Renal pelvis (tissue), 12 donors: Measurements from ENCODE around the gene KANTR. TPM values are rescaled to one million over a fixed set of nuclear protein-coding genes. Genes with fewer than 3 reads are reported as not detected.

Source experiments
- DNase-seq: peaks from one replicate; pipeline ENCODE4 v3.0.0-alpha.2; 2013
- long read RNA-seq, 16 experiments: transcript quantifications; one replicate each; lab custom pipeline, GENCODE V29; 2026
- polyA plus RNA-seq, 3 donors: library from polyadenylated mRNA; unstranded; fragments of 120-200 nt; gene quantifications; one replicate each; pipeline ENCODE4 v1.2.1, GENCODE V29; 2013; ENCODE audit not compliant: insufficient read length in 3 of 3

Gene KANTR, protein sequence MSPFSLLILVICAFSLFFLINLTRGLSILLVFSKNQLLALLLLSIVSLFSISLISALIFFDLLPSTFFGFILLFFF
- polyA plus RNA-seq, result 10 to 100 TPM in 2 of 3 donors, 1 to 10 TPM in 1; 8.5 to 24.0 (median 20.8) TPM
- long read RNA-seq, donor 1, partial matches to known transcripts, result 7 of 12 reads
- long read RNA-seq, donor 1, other reads (novel, unspliced or antisense), result 5 of 12 reads
- long read RNA-seq, donor 2, partial matches to known transcripts, result 15 of 15 reads
- long read RNA-seq, donor 2, other reads (novel, unspliced or antisense), result 0 of 15 reads
- long read RNA-seq, donor 3, result 0 reads
- long read RNA-seq, donor 4, result 0 reads
- long read RNA-seq, donor 5, result 0 reads
- long read RNA-seq, donor 6, result 0 reads
- long read RNA-seq, donor 7, partial matches to known transcripts, result 0 of 1 reads
- long read RNA-seq, donor 7, other reads (novel, unspliced or antisense), result 0 of 1 reads
- long read RNA-seq, donor 8, result 0 reads
- long read RNA-seq, donor 9, result 0 reads
- long read RNA-seq, donor 10, result 0 reads
- long read RNA-seq, donor 11, partial matches to known transcripts, result 0 of 1 reads
- long read RNA-seq, donor 11, other reads (novel, unspliced or antisense), result 0 of 1 reads
- long read RNA-seq, donor 12, result 0 reads
- long read RNA-seq, donor 13, result 0 reads
- long read RNA-seq, donor 14, partial matches to known transcripts, result 29 of 29 reads
- long read RNA-seq, donor 14, other reads (novel, unspliced or antisense), result 0 of 29 reads
- long read RNA-seq, donor 15, full-length matches to known transcripts, result 1 of 1 reads
- long read RNA-seq, donor 15, partial matches to known transcripts, result 0 of 1 reads
- long read RNA-seq, donor 15, other reads (novel, unspliced or antisense), result 0 of 1 reads
- long read RNA-seq, donor 16, partial matches to known transcripts, result 0 of 1 reads
- long read RNA-seq, donor 16, other reads (novel, unspliced or antisense), result 0 of 1 reads

DNA sequence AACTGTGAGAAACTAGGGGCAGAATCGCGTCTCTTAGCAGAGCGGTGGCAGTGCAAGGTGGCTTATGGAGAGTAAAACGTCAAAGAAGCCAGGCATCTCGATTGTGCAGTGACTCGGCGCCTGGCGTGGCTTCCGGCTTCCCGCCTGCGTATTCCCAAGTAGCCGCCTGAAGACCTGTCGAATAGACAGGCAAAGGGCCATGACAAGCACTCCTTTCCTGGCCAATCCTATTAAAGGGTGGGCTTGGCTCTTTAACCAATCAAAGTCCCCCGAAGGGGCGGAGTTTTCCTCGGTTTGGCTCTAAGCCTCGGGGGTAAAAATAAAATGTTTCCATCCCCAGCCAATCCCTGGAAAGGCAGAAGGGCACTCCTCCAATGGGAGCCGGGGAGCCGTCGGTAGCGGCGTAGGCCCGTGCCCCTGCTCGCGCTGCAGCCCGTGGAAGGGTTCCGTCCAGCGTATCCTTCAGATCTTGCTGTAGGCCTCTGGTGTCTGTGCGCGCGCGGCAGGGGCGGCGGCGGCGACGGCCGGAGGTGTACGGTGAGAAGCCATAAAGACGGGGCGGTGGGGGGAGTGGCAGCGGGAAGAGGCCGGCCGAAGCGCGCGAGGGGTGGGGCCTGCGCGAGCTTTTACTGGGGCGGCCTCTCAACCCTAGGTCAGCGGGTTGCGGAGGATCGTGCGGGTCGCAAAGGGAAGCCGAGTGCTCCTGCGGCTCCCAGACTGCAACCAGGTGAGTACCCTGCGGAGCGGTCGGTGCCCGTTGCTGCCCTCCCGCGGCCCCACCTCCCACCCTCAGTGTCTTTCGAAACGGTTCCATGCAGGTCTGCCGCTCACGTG is at the start of gene KANTR:
TSS of gene KANTR (plus strand) at position 395 of the 834 bp plus-strand sequence. CDS start 30,131 bp downstream, outside the sequence.
- peak; percentile 94 for DNase-seq

DNA sequence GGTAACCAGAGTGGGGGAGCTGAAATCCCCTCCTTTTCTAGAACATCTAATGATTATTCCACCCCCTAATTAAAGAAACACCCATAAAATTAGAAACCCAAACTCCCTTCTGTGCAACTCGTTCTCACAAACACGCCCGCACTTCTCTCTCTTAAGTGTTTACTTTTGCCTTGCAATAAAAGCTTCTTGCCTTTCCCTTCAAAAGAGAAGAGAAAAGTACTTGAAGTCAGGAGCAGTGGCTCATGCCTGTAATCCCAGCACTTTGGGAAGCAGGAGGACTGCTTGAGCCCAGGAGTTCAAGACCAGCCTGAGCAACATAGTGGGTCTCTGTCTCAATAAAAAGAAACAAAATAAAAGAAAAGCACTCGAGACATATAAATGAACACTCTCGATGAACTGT is 48.9 kb upstream of the KANTR start:
- no peak for DNase-seq

DNA sequence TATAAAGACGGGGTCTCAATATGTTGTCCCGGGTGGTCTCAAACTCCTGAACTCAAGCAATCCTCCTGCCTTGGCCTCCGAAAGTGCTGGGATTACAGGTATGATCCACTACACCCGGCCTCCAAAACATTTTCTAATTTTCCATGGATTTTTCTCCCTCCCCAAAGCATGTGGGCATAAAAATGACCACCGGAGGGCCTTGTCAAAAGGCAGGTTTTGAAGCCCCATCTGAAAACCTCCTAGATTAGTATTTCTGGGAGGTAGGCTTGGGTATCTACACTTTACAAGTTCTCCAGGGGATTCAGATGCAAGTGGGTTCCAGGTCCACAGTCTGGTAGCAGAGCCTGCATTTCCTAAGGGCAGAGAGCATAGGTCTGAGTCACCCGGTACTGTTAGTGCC is 46.7 kb upstream of the KANTR start:
- no peak for DNase-seq

DNA sequence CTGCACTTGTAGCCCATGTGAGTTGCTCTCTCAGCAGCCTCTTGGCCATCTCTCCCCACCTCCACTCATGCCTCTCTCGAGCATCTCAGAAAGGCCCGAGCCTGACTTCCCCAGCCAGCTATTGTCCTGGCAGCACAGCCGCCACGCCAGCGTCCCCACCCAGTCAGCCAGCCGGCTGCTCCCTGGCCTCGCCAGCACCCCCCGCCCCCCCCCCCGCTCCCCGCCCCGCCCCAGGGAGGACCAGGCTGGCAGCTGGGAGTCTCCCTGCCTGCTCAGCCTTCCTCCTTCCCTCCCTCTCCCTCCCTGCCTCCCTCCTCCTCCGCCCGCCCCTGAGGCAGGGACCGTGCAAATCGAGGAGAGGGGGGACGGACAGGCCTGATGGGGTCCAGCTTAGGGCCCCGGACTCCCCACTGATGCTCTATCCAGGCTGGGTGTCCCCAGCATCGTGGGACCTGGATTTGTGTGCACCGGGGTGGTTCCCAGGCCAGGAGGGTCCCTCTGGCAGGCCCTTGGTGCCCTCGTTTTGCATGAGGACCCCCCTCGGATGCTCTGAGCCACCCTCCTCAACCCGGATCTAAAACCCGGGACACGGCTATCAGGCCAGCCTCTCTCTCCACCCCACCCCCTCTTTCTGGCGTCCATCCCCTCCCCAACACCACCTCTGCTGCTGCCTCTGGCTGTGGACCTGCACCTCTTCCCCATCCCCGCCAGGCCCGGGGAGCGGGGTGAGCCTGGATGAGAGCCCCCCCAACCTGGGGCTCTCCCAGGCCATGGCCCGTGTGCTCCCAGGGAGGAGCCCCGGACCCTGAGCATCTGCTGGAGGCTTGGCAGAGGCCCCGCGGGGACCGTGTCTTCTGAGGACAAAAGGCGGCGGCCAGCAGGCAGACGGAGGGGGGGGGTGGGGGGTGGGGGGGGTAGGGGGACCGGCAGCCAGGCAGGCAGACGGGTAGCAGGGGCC is 45.5 kb upstream of the KANTR start, which contains the start of gene GPR173:
TSS of gene GPR173 (plus strand) at position 621 of the 958 bp plus-strand sequence. CDS start 27,833 bp downstream, outside the sequence.
- DNase-seq, result peak; percentile 54

DNA sequence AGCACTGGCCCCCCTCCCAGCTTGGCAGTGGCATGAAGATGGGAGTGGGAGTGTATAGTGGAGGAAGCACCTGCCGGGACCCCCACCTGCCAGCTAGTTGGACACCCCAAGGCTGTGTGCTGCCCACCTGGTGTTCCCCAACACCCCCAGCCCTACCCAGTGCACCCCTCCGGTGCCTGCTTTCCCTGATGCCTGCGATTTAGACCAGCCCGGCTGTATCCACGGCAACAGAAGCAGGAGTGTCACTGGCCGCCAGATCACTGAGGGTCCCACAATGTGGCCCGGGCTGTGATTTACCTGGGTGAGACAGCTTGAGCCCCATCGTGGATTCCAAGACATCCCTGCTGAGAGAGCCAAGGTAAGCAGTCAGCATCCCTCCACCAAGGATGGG is 44.8 kb upstream of the KANTR start:
- no peak for DNase-seq

DNA sequence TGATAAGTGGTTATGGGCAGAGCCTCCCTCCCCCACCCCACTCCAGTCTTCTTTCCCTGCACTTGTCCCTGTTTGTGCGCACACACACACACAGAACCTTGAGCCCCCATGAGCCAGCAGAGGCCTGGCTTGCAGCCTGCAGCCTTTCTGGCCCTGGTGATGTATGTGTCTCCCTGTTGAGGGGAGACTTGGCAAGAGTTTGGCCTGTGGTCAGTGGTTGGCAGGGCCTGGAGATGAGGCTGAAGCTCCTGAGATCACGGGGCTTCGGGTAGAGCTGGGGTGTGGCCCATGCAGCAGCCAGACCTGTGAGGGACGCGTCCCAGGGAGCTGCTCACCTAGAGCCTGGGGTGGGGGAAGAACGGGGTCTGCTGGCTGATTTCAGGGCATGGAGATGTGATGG is 43.1 kb upstream of the KANTR start:
- no peak for DNase-seq

DNA sequence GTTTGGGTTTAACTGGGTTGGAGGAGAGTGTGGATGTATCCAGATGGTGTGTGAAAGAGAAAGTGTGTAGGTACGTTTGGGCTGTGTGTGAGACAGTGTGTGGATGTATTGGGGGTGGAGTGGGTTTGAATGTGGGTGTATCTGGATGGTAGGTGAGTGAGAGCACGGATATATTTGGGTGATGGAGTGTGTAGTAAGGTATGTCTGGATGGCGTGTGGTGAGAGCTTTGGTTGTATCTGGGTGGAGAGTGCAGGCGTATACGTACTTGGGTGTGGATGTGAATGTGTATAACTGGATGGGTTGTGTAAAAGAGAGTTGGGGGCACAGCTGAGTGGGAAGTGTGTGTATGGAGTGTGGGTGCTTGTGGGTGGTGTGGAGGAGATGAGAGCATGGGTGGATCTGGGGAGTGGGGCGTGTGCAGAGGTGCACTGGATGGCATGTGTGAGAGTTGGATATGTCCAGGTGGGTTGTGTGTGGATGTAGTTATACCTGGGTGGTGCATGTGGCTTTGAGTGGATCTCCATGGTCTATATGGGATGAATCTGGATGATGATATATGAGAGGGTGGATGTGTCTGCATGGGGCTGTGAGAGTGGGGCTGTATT is 38.6 kb upstream of the KANTR start:
- no peak for DNase-seq

DNA sequence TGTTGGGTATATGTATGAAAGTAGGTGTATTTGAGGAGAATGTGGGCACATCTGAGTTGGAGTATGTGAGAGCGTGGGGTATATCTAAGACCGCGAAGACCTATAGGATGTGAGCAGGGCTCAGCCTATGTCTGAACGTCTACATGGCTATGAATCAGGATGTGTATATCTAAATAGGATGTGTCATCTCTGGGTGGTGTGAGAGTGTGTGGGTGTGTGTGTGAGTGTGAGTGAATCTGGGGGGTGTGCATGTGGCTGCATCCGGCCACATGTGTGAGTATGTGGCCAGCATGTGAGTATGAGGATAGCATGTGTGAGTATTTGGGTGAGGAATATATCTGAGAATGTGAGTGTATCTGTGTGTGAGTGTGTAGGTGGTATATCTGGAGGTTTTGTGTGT is 37.6 kb upstream of the KANTR start:
- DNase-seq, result no peak

DNA sequence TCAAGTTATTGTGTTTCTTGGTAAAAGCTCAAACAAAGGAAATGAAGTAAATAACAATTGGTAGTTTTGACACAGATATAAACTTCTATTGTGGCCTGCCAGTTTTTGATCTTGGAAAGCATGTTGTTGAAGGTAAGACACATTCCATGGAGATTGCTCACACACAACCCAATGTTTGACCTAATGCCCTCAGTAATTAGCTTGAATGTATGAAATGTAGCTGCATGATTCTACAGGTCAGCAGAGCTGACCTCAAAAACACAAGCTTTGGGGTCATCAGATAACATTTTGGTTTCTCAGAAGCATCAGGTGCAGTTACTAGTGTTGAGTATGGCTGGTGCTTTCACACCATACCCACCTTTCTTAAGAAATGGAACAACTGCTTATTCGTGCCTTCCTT is 28.8 kb upstream of the KANTR start:
- no peak for DNase-seq

DNA sequence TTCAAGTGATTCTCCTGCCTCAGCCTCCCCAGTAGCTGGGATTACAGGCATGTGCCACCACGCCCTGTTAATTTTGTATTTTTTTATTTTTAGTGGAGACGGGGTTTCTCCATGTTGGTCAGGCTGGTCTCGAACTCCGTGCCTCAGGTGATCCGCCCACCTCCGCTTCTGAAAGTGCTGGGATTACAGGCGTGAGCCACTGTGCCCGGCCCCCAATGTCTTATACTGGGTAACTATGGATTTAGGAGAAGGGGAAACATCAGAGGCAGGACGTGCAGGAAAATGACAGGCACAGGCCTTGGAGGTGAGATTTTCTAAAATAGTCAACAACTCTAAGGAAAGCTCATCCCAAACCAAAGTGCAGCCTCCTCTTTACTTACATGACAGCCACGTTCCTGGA is 22.9 kb upstream of the KANTR start:
- DNase-seq, result no peak

DNA sequence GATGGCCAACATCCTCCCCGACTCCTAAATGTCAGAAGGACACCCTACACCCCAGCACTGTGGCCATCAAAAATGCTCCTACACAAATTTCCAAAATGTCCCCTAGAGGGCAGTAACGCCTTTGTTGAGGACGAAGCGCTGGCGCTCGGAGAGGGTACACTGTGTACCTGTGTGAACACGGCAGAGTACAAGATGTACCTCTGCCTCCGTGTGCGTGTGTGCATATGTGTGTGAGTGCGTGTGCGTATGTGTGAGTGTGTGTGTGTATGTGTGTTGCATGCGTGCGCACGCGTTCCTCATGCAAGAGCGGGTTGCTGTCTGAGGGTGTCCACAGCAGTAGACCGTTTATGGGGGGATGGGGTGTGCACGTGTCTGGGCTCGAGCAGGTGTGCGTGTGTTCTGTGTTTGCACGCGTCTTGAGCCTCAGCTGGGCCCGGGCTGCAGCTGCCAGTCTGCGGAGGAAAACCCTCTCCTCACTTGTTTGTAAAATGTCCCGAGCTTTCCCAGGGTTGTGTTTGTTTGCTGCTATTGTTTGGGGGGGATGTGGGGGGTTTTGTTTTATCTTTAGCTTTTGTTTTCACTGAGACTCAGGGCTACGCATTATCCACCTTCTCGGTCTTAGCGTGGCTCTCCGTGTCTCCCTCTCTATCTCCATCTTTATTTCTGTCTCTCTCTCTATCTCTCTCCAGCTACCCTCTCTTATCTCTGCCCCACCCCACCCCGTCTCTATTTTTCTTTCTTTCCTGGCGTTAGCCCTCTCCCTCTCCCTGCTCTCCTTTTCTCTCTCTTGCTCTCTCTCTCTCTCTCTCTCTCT is 22.1 kb upstream of the KANTR start:
- DNase-seq, result peak; percentile 67

DNA sequence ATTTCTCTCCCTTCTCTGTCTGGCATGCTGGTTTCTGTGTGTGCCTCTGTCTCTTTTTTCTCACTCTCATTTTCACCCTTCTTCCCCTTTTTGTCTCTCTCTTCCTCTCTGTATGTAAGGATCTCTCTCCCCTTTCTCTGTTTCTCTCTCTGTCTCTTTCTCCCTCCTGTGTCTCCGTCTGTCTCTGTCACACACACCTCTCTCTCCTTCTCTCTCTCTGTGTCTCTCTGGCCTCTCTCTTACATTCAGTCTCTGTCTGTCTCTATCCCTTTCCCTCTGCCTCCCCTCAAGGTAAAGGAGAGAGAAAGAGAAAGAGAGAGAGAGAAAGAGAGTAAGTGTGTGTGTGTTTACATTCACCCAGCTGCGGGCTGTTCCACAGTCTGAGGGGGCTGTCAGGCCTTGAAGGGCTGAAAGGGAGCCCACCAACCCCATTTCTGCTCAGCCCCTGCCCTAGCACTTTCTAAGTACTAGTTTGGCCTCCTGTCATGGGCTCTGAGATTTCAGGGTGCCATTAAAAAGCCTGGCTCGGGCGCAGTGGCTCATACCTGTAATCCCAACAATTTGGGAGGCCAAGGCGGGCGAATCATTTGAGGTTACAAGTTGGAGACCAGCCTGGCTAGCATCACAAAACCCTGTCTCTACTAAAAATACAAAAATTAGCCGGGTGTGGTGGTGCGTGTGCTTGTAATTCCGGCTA is 21.4 kb upstream of the KANTR start:
- no peak for DNase-seq

DNA sequence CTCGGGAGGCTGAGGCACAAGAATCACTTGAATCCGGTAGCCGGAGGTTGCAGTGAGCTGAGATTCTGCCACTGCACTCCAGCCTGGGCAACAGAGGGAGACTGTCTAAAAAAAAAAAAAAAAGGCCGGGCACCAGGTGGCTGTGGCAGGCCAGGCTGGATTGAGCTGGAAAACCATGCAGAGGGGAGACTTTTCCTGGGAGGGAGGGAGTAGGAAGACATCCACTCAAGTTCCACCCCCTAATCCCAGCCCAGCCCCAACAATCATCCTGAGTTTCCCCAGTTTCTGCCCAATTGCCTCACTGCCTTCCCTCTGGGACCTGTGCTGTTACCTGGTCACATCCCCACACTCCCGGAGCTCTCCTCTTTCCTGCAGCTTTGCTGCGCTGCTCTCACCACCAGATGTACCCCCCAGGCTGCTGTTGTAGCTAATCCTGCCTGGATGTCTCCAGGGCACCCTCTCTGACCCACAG is 20.8 kb upstream of the KANTR start:
- DNase-seq, result no peak

DNA sequence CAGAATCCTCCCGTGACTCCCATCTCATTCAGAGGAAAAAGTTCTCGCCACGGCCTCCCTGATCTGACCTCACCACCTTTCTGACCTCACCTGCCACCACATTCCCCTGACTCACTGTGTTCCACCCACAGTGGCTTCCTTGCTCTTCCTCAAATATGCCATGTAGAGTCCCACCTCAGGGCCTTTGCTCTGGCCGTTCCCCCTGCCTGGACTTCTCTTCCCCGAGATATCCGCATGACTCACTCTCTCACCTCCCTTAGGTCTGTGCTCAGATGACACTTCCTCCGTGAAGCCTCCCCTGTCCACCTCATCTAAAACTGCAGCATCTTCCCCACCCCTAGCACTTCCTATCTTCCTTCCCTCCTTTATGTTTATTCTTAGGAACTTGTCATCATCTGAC is 18.9 kb upstream of the KANTR start:
- no peak for DNase-seq

DNA sequence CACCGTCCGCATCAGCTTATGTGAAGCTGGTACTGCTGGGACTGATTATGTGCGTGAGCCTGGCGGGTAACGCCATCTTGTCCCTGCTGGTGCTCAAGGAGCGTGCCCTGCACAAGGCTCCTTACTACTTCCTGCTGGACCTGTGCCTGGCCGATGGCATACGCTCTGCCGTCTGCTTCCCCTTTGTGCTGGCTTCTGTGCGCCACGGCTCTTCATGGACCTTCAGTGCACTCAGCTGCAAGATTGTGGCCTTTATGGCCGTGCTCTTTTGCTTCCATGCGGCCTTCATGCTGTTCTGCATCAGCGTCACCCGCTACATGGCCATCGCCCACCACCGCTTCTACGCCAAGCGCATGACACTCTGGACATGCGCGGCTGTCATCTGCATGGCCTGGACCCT is 17.3 kb upstream of the KANTR start:
- DNase-seq, result no peak

DNA sequence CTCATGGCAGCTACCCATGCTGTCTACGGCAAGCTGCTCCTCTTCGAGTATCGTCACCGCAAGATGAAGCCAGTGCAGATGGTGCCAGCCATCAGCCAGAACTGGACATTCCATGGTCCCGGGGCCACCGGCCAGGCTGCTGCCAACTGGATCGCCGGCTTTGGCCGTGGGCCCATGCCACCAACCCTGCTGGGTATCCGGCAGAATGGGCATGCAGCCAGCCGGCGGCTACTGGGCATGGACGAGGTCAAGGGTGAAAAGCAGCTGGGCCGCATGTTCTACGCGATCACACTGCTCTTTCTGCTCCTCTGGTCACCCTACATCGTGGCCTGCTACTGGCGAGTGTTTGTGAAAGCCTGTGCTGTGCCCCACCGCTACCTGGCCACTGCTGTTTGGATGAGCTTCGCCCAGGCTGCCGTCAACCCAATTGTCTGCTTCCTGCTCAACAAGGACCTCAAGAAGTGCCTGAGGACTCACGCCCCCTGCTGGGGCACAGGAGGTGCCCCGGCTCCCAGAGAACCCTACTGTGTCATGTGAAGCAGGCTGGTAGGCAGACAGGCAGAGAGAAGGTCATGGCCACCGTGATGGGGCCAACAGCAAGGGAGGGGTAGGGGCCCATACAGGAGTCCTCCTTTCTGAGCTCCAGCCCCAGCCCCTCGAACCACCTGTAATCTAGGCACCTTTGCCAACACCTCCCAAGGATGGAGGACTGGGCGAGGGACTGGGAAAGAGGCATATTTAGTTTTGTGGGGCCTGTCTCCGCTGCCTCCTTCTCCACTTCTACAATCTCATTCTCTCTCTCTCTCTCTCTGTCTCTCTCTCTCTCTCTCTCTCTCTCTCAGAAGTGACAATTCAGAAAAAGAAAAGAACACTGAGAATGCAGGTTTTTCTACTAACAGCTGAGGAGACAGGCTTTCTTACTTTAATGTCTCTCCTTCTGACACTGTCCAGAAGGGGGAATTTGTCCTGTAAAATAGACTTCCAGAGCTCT is 16.4 kb upstream of the KANTR start:
- DNase-seq, result no peak

DNA sequence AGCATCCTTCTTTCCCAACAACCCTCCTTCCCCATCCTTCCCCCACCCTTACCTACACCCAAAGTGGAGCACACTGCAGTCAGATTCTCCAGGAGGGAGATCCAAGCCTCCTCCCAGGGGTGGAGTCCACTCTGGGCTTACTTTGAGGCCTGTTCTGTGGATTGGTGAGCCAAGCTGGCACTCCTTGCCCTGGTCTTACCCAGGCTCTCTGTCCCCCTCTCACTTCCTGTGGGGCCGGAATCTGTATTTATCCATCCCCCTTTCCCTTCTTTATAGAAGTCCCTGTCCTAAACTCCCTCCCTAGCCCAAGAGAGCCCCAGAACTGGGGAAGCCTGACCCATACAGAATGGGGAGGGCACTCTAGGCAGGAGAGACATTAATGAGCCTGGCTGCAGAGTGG is 15.0 kb upstream of the KANTR start:
- no peak for DNase-seq
